K562 (cell line): ENCODE results near the gene KLHL22. TPM values are rescaled to one million over a fixed set of nuclear protein-coding genes. Genes with fewer than 3 reads are reported as not detected.

Experiments
- ARHGAP35 ChIP-seq: fragments of 450-650 bp; IDR thresholded peaks from 2 replicates; pipeline ENCODE4 v1.6.1; 2018; ENCODE audit not compliant: partially characterized antibody
- CHD7 ChIP-seq: fragments of 200-600 bp; sonication (generic); IDR thresholded peaks from one replicate; pipeline ENCODE4 v1.6.1; 2012; ENCODE audit warnings: mild to moderate bottlenecking, low read depth, low read length, inconsistent platforms
- CREM ChIP-seq: IDR thresholded peaks from 2 replicates; pipeline ENCODE4 v1.6.1; 2014; ENCODE audit warnings: antibody characterized with exemption, low read depth
- E2F5 ChIP-seq: sonication (generic); formaldehyde crosslinking; IDR thresholded peaks from 2 replicates; pipeline ENCODE4 v1.8.0; 2022; ENCODE audit warnings: mild to moderate bottlenecking, missing genetic modification reagents
- JUN ChIP-seq, 2 experiments: sonication (generic) in 1 of 2; formaldehyde crosslinking in 1 of 2; IDR thresholded peaks; 2 replicates each; pipeline versions ENCODE4 v1.6.1 to v1.8.0; 2012 to 2022; ENCODE audit warnings: borderline replicate concordance in 2 of 2, mild to moderate bottlenecking in 2 of 2, improper control_type of control experiment in 1 of 2, low read depth in 1 of 2, low read length in 1 of 2, missing genetic modification reagents in 1 of 2
- KAT2B ChIP-seq: IDR thresholded peaks from one replicate; pipeline ENCODE4 v1.6.1; 2012; ENCODE audit warnings: low read depth, mild to moderate bottlenecking, control low read depth, inconsistent platforms, low read length, moderate library complexity
- PML ChIP-seq: IDR thresholded peaks from 2 replicates; pipeline ENCODE4 v1.6.1; 2012; ENCODE audit warnings: low read length, inconsistent platforms
- RREB1 ChIP-seq: fragments of 250-450 bp; sonication (Bioruptor Pico); IDR thresholded peaks from 2 replicates; pipeline ENCODE4 v1.4.0; 2020
- polyA plus RNA-seq, 8 experiments: library from polyadenylated mRNA; depleted of rRNA in 4 of 8; stranded (reverse) in 5 of 8; unstranded in 3 of 8; fragments of >200 nt; fragmentation: Nextera tagmentation in 2 of 8; fragmentation: Illumina TruSeq in 1 of 8; extraction: Ambion mirVana in 2 of 8; extraction: Trizol in 1 of 8; gene quantifications; 2 replicates each; pipeline versions ENCODE4 v1.2.1 to v1.2.3, GENCODE V29; 2011 to 2014; ENCODE audit warnings: inconsistent platforms in 1 of 8, missing spikeins in 1 of 8
- total RNA-seq, 7 experiments: library from RNA; depleted of rRNA in 6 of 7; stranded (reverse); fragments of >200 nt in 6 of 7; fragmentation: Illumina TruSeq in 2 of 7; extraction: Trizol in 2 of 7; gene quantifications; 2 replicates each; pipeline versions ENCODE4 v1.2.1 to v1.2.3, GENCODE V29; 2011 to 2021; ENCODE audit warnings: low replicate concordance in 1 of 7

KLHL22 gene
- total and polyA plus RNA-seq, 9 of the 15 experiments (the other 6 are each of a cell fraction or from before 2014, with no cell fraction given) = 1.3 to 25.6 (median 15.2) TPM

GRCh38 chr22:20403779-20404140 is 91.8 kb downstream of the KLHL22 start (continued):
- no peak for TF ChIP-seq JUN (IDR thresholded peaks at IDR 0.05; ENCODE audit: borderline replicate concordance, low read depth, low read length)
- no peak for TF ChIP-seq JUN (CRISPR knock-in tag; IDR thresholded peaks at IDR 0.05; ENCODE audit: borderline replicate concordance)
- TF ChIP-seq RREB1 (CRISPR knock-in tag) = 0 out of 2 replicates have a peak, but pooled peaks have one; percentile 27
- no peak for TF ChIP-seq ARHGAP35
- no peak for TF ChIP-seq KAT2B
- no peak for TF ChIP-seq PML
- no peak for TF ChIP-seq E2F5 (CRISPR knock-in tag)
- no peak for TF ChIP-seq CREM
- TF ChIP-seq CHD7 = peak; percentile 54
